Measurements from ENCODE around the gene TMOD2. TPM values are rescaled to one million over a fixed set of nuclear protein-coding genes. Genes with fewer than 3 reads are reported as not detected.

TMOD2 gene
- total RNA-seq, 2 experiments from 2014 or later = 5.7 to 6.7 TPM

DNA sequence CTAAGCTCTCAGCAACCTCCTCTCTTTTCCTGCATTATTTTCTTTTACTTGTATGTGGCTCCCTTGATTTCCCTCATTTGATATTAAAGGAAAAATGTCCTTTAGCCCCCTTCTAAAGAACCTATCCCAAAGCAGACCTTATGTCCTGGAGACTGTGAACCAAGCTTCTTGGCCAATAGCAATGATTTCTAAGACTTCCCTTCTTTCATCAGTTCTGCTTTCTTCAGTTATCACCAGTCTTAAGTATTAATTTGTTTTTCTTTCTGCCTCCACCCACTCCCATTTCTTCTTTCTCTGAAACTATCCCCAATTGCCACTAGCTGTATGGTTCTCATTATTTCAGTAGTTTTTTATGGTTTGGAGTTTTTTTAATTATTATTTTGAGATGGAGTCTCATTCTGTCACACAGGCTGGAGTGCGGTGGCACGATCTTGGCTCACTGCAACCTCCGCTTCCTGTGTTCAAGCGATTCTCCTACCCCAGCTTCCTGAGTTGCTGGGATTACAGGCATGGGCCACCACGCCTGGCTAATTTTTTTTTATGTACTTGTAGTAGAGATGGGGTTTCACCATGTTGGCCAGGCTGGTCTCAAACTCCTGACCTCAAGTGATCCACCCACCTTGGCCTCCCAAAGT lies 90.1 kb downstream of the TMOD2 start:
- CTCF ChIA-PET = interaction anchor here (1.2 to 1.8 kb wide), 2 partner anchors 65 to 89 kb away, joined by 3 to 4 read pairs; no protein-coding TSS in a partner anchor

DNA sequence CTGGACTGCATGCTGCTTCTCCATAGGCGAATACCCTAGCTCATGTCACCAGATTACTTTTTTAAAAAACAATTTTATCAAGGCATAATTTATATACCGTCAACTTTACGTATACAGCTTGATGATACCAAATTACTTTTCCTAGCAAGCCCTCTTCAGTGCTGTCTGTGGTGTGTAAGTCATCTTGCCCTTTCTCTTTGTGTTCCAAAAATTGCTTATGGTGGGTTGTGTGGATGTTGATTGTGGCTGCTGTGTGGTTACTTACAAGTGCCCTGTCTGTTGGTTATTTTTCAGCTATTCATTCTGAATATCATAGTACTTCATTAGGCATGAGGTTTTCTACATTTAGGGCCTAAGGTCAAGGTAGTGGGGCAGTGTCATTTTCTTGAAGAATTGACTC lies 90.9 kb downstream of the TMOD2 start:
- ChIA-PET CTCF (interaction anchor here (1.4 to 1.8 kb wide), 2 partner anchors 20 to 66 kb away, joined by 4 read pairs; no protein-coding TSS in a partner anchor), POLR2A (no interaction called here)

More for the DNA sequence above, 90.1 kb downstream of the TMOD2 start:
- POLR2A ChIA-PET = no interaction called here

DNA sequence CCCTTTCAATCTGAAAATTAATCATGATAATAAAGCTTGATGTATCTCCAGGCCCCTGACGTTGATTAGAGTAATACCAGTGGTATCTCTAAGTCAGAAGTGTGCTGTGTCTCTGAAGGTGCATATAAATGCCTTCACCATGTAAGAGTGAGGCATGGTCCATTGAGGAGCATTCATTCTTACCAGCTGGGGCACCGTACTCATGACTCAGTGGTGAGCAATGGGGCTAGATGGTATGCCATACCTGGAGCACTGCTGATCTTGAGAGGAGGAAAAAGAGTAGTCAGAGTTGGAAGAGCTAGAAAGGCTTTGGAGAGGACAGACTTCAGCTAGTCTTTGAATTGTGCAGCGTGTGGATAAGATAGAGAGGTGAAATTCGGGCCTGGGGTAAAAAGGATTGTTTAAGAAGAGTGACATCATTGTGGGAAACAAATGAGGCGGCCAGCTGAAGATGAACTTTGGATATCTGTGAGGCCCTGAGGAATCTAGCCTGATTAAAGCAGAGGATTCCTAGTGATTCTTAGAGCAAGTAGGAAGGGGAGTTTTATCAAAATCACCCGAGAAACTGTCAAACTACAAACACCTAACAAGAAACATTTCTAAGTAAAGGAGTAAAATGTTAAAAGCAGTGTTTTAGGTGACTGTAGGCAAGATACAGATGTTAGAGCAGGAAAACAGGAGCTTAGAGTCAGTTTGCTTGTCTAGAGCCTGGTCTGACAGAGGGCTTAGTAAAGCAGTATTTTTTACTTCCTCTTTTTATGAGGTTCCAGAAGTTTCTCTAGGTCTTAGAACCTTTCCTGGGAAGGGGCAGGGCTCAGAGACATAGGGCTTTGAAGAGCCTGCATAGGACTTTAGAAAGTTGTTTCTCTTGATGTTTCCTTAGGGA lies 91.7 kb downstream of the TMOD2 start:
- POLR2A ChIA-PET = no interaction called here

DNA sequence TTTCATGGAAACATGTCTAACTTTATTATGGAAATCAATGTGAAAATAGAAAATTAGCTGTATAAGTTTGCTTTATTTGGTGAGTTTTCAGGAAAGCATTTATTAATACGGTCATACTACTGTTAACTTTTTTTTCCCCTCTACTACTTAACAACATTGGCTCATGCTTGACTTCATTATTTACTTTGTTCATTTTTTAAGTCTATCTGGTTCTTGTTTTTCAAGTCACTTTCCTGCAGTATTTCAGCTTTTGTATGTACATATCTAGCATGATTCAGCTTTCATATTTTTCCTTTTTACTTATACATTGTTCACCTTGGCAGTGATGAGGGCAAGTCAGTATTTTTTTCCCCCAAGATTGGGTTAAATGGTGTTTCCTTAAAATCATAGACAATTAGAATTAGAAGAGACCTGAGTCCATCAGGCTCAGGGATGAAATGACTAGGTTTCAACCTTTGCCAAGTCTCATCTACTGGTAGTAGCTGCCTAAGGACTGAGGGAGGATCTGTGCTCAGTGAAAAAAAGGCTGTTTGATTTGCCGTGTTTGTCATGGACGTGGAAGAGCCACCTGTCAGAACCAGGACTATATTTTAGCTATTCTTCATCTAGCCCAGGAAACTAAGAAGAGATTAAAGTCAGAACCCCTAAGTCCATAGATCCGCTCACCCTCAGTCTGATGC lies 93.5 kb downstream of the TMOD2 start:
- ChIA-PET CTCF (no interaction called here), POLR2A (no interaction called here)

More for the DNA sequence above, 91.7 kb downstream of the TMOD2 start:
- CTCF ChIA-PET = interaction anchor here (1.4 kb wide), 1 partner anchor 20 kb away, joined by 4 read pairs; no protein-coding TSS in a partner anchor

DNA sequence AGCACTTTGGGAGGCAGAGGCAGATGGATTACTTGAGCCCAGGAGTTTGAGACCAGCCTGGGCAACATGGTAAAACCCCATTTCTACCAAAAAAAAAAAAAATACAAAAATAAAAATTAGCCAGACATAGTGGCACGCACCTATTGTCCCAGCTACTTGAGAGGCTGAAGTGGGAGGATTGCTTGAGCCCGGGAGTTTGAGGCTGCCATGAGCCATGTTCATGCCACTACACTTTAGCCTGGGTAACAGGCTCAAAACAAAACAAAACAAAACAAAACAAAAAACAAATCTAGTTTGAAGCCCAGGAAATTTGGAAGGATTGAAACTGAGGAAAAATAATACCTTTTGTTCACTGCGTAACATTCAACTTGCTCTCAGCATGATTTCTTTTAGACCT lies 94.7 kb downstream of the TMOD2 start:
- POLR2A ChIA-PET = no interaction called here

DNA sequence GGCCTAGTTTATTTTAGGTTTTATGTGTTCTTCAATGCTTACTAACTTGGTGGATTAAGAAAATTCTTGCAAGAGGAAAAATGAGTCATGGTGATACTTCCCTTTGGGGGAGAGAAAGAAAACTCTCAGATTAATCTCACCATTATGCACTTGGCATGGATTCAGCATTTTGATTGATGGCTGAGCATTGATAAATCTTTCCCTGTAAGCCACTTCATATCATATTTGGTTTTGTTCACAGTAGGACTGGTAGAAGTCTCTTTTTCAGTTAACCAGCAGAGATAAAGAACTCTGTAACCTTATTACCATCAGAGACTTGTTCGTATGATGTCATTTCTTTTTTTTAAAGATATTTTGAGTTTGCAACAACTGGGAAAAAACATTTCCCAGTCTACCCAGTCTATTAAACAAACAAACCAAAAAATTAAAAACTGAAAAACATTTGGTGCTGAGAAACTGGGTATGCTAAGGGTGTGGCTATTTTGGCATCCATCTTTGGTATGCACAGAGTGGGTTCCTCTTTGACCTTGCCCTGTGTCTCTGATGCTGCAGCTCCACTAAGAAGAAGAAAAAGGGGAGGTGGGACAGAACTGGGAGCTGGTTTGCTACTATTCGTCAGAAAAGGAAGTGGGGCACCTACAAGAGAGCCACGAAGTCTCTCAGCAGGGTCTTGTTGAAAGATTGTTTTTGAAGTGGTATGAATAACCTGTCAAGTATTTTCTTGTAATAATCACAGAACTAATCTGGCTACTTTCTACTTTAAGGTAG lies 95.2 kb downstream of the TMOD2 start:
- POLR2A ChIA-PET = interaction anchor here (0.5 kb wide), 1 partner anchor 59 kb away, joined by 3 read pairs; no protein-coding TSS in a partner anchor
- CTCF ChIA-PET = no interaction called here

More for the DNA sequence above, 94.7 kb downstream of the TMOD2 start:
- CTCF ChIA-PET = no interaction called here

DNA sequence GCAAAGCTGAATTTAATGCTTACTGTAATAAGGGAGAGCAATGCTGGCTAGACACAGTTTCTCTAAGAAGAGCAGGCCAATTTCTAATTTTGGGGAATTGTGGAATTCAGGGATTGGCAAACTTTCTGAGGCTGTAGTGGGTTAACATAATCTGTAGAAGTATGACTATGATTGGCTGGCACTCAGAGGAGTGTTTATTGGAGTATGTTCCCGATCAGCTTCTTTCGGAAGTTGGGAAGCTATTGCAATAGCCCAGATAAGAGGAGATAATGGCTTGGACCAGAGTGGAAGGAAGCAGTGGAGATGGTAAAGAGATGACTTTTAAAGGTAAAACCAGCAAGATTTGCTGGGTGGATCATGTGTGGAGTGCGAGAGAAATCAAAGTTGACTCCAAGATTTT lies 97.4 kb downstream of the TMOD2 start:
- ChIA-PET POLR2A (no interaction called here), CTCF (no interaction called here)

DNA sequence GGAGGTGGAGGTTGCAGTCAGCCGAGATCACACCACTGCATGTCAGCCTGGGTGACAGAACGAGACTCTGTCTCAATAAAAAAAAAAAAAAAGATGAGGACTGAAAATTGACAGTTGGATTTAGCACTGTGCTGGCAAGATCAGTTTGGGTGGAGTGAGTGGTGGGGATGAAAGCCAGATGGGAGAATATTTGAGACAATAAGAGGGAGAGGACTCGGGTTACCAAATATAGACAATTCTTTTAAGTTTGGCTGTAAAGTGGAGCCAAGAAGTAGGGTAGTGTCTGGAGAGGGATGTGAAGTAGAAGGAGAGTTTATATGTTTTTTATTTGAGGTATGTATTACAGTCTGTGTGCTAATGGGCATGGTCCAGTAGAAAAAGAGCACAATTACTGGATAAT lies 98.5 kb downstream of the TMOD2 start:
- CTCF ChIA-PET = interaction anchor here (0.7 kb wide), 1 partner anchor 68 kb away, joined by 4 read pairs; no protein-coding TSS in a partner anchor
- POLR2A ChIA-PET = no interaction called here

DNA sequence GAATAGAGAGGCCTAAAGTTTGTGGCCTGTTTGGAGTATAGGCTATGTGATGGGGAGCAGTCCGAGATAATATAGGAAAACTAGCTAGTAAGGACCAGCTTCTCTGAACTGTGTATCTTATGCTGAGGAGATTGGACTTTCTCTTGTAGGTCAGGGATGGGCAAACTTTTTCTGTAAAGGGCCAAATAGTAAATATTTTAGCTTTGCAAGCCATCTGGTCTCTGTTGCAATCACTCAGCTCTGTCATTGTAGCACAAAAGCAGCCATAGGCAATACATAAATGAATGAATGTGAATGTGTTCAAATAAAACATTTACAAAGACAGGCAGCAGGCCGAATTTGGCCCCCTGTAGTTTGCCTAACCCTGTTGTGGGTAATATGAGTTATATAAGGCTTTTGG lies 102.6 kb downstream of the TMOD2 start:
- ChIA-PET CTCF (no interaction called here), POLR2A (no interaction called here)

DNA sequence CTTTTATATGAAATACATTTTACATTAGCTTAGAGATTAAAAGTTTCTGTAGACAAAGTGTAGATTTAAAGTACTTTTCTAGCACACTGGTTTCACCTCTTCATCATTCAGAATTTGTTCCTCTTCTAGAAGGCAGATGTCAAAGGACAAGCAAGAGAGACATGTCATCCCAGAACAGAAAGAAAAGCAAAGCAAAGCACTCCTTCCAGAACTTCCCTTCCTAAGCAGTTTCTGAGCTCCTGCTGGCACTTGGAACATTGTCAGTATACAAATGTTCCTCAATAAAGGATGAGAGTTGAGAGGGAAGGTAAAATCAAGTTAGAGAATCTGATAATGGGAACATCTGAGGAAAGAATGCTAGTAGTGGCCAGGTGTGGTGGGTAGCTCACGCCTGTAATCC lies 104.2 kb downstream of the TMOD2 start:
- ChIA-PET CTCF (no interaction called here), POLR2A (no interaction called here)

DNA sequence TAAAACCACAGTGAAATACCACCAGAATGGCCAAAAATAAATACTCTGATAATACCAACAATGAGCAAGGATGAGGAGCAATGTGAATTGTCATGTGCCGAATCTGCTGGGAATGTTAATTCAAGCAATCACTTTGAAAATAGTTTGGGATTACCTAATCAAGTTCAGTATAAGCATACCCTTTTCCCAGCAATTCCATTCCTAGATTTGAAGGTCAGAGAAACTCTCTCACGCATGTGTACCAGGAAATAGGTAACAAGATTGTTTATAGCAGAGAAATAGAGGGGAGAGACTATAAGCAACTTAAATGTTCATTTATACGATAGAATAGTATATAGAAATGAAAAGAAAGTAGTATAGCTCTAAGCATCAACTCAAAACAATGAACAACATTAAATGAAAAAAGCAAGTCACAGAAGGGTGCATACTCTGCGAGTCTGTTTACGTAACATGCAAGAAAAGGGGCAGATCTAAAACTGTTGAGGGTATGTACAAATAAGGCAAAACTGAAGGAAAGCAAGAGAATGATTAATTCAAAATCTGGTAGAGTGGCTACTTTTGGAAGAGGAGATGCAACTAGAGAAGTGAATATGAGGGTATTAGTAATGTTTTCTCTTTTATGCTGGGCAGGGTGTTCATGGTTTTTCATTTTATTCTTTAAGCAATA lies 105.5 kb downstream of the TMOD2 start:
- POLR2A ChIA-PET = no interaction called here
- CTCF ChIA-PET = no interaction called here

DNA sequence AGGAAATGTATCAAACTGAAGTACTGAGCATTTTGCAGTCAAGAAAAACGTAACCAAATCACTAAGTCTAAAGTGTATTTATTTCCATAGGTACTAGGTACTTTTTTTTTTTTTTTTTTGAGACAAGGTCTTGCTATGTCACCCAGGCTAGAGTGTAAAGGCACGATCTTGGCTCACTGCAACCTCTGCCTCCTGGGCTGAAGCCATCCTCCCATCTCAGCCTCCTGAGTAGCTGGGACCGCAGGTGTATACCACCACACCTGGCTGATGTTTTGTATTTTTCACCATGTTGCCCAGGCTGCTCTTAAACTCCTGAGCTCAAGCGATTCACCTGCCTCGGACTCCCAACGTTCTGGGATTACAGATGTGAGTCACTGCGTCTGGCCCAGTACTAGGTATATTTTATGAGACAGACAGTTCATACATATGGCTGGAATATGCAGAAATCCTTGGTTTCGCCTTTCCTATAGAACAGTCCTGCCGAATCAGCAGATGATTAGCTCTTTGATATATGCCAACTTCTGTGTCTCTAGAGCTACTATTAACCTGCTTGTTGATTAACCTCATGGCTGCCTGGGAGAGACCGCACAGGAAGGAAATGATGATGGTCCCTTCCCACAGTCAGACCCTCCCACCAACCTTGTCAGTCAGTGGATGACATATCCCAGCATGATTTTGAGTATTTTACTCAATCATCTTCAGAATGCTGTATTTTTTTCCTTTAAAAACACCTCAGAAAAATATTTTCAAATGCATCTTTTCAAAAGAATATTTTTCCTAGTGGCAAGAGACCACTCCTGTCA lies 110.4 kb downstream of the TMOD2 start:
- ChIA-PET CTCF (no interaction called here), POLR2A (interaction anchor here (0.7 kb wide), 1 partner anchor 106 kb away, joined by 8 read pairs; no protein-coding TSS in a partner anchor)

DNA sequence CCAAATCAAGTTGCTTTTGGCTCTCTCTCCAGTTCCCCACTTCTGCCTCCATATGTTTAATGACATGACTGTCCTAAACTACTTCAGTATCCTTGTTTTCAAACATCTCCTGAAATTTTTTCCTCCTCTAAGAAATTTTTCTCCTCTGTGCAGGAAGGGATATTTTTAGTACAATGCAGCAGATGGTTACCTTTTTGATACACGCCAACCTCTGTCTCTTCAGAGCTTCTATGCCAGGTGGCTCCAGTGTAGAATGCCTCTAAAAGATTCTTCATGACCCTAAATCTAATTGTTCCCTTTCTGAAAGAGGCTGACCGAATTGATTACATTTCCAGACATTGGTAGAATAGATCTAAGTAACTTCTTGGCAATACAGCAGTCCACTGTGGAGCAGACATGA lies 111.7 kb downstream of the TMOD2 start:
- CTCF ChIA-PET = interaction anchor here (1.0 to 1.8 kb wide), 2 partner anchors 20 to 26 kb away, joined by 4 read pairs; no protein-coding TSS in a partner anchor
- POLR2A ChIA-PET = no interaction called here

DNA sequence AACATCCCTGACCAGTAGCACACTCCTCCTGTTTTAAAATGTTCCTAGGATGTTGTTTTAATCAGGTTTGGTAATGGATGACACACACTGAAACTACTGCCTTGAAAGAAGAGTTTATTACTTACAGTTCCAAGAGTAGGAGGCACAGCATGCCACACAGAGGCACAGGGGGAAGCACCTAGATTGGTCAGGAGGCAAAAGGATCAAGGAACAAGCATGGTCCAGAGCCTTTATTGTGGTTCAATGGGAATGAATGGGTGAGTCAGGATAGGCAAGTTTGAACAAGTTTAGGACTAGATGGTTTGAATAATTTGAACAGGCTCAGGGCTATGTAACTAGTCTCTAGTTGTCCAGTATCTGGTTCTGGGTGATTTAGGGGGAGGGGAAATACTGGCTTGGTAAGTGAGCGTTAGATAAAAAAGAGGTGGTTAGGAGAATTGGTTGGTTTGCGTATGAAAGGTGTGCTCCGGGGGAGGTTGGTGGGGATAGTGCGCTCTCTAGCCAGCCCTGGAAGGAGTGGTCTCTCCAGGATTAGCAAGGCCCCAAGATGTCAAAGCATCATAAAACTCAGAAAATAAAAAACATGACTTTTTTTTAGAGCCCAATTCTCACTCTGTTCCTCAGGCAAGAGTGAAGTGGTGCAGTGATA lies 113.1 kb downstream of the TMOD2 start:
- CTCF ChIA-PET = no interaction called here
- POLR2A ChIA-PET = no interaction called here

DNA sequence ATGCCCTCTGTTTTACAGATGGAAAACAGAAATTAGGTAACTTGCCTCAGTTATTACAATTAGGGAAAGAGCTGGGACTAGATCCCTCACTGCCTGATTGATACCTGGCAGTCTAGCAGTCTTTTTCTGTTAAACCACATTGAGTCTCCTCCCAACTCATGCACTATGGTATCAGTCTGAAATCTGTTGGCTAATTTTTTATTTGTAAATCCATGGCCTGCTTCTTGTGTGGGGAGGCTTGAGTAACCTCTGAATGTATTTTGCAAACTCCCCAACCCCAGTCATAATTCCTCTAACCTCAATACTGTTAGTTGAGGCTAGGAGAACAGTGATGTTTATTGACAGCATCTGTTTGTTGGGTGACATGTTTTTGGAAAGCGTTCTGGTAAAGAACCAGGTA lies 113.9 kb downstream of the TMOD2 start:
- ChIA-PET CTCF (no interaction called here), POLR2A (interaction anchor here (0.7 kb wide), 1 partner anchor 702 kb away, joined by 4 read pairs; no protein-coding TSS in a partner anchor)
